Transverse colon (tissue), 4 donors: ENCODE results near the gene SLC24A3. TPM values are rescaled to one million over a fixed set of nuclear protein-coding genes. Genes with fewer than 3 reads are reported as not detected.

ENCODE experiments used
- DNase-seq: peaks from one replicate; pipeline ENCODE4 v3.0.0-alpha.2; 2019
- H3K27ac ChIP-seq, 4 donors: fragments of 200-600 bp; sonication (generic); 2 replicates each; pipeline ENCODE4 v1.5.1; 2016 to 2018; ENCODE audit warnings: inconsistent platforms in 4 of 4
- H3K27me3 ChIP-seq: fragments of 200-600 bp; sonication (generic); 2 replicates; pipeline ENCODE4 v1.5.1; 2017; ENCODE audit warnings: inconsistent platforms
- H3K36me3 ChIP-seq, 4 donors: fragments of 200-600 bp; sonication (generic); 2 replicates each; pipeline ENCODE4 v1.5.1; 2017 to 2019; ENCODE audit warnings: inconsistent platforms in 4 of 4
- H3K4me1 ChIP-seq, 4 donors: fragments of 200-600 bp; sonication (generic); 2 replicates each; pipeline ENCODE4 v1.5.1; 2017 to 2020; ENCODE audit warnings: inconsistent platforms in 4 of 4
- H3K4me3 ChIP-seq, 4 donors: fragments of 200-600 bp; sonication (generic); 1 replicate in 1 of 4; 2 replicates in 3 of 4; pipeline versions ENCODE4 v1.5.1 to v1.6.1; 2017 to 2019; ENCODE audit warnings: inconsistent platforms in 4 of 4
- H3K9me3 ChIP-seq, 2 donors: fragments of 200-600 bp; sonication (generic); 2 replicates each; pipeline ENCODE4 v1.5.1; 2017 to 2019; ENCODE audit warnings: inconsistent platforms in 2 of 2
- EP300 ChIP-seq: sonication (generic); formaldehyde crosslinking; IDR thresholded peaks from one replicate; pipeline ENCODE4 v1.6.1; 2017; ENCODE audit warnings: antibody characterized with exemption, low read depth
- POLR2A ChIP-seq: fragments of 450-650 bp; IDR thresholded peaks from one replicate; pipeline ENCODE4 v1.6.1; 2016; ENCODE audit warnings: antibody characterized with exemption, mild to moderate bottlenecking, moderate library complexity
- POLR2AphosphoS5 ChIP-seq, 3 donors: sonication (generic); formaldehyde crosslinking; IDR thresholded peaks; one replicate each; pipeline ENCODE4 v1.6.1; 2016; ENCODE audit warnings: antibody characterized with exemption in 3 of 3
- WGBS, 2 donors: methylation state at CpG; one replicate each; pipeline ENCODE4 v1.1.5; 2018; ENCODE audit warnings: low coverage in 1 of 2; 5-methylcytosine and 5-hydroxymethylcytosine counted together
- in situ Hi-C, 4 donors: fragments of 200-750 bp; cut with MboI; loops; one replicate each; pipeline versions ENCODE4 v1.15.0 to v1.15.1; 2017; ENCODE audit warnings: low sequenced_read_pairs in 3 of 4, low pct_ligation_motif_present in 1 of 4, low pct_unique_long_range_greater_than_20kb in 1 of 4
- intact Hi-C: fragments of 100-400 bp; cut with DNase I; formaldehyde crosslinking; loops from one replicate; pipeline ENCODE4 v1.15.1; 2023; ENCODE audit warnings: low total_unique reads
- total RNA-seq, 4 donors: library from RNA; depleted of rRNA; stranded (reverse); fragments of >200 nt; gene quantifications; one replicate each; pipeline ENCODE4 v1.1.0, GENCODE V29; 2016
- TF ChIP-seq, protein P1 (sequence below), 5 experiments: fragments of 200-600 bp in 3 of 5; fragments of 450-650 bp in 2 of 5; sonication (generic) in 3 of 5; IDR thresholded peaks; 1 replicate in 2 of 5; 2 replicates in 3 of 5; pipeline ENCODE4 v1.5.1; 2016 to 2017; ENCODE audit warnings: antibody characterized with exemption in 5 of 5, inconsistent platforms in 3 of 5, mild to moderate bottlenecking in 2 of 5, moderate library complexity in 1 of 5

SLC24A3 gene
- total RNA-seq, 4 donors from 2014 or later, result 4.4 to 6.7 (median 4.6) TPM

DNA sequence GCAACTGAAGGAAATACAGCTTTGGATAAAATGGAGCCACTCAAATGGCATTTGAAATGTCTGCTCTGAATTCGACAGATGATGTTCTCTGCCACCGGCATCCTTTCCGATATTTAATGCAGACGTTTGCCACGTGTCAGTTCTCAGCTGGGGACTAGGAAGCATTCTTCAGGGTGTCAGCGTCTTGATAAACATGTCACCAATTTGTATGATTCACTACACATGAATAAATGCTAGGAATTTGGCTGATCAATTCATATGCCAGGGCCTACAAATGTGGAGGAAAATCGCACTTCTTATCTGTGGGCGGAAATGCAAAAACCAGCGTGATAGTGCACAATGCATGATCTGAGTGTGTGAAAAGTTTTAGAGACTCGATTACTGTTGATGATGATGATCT is 169.5 kb downstream of the SLC24A3 start:
- DNase-seq, result no peak
- H3K4me1 ChIP-seq, result peaks cover 0 to 5% (median 0%) of the 10 kb centered on the region in 4 donors
- no peaks in the 10 kb centered on the region for H3K27me3 ChIP-seq
- H3K9me3 ChIP-seq, result no peaks in the 10 kb centered on the region
- intact Hi-C loops, result no loop called here
- no peak overlapping the region for H3K4me3 ChIP-seq
- H3K36me3 ChIP-seq, result no peaks in the 10 kb centered on the region
- no peak overlapping the region for H3K27ac ChIP-seq
- in situ Hi-C loops, result no loop called here
- TF ChIP-seq EP300, result no peak
- no peak for TF ChIP-seq POLR2A
- TF ChIP-seq, protein P1, sequence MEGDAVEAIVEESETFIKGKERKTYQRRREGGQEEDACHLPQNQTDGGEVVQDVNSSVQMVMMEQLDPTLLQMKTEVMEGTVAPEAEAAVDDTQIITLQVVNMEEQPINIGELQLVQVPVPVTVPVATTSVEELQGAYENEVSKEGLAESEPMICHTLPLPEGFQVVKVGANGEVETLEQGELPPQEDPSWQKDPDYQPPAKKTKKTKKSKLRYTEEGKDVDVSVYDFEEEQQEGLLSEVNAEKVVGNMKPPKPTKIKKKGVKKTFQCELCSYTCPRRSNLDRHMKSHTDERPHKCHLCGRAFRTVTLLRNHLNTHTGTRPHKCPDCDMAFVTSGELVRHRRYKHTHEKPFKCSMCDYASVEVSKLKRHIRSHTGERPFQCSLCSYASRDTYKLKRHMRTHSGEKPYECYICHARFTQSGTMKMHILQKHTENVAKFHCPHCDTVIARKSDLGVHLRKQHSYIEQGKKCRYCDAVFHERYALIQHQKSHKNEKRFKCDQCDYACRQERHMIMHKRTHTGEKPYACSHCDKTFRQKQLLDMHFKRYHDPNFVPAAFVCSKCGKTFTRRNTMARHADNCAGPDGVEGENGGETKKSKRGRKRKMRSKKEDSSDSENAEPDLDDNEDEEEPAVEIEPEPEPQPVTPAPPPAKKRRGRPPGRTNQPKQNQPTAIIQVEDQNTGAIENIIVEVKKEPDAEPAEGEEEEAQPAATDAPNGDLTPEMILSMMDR (IDR thresholded peaks at IDR 0.05), result no peak
- no peak for TF ChIP-seq POLR2AphosphoS5 (IDR thresholded peaks at IDR 0.05)
- 72 to 91% methylated on average over 9 to 10 of the region's 10 CpGs for WGBS, 2 donors

DNA sequence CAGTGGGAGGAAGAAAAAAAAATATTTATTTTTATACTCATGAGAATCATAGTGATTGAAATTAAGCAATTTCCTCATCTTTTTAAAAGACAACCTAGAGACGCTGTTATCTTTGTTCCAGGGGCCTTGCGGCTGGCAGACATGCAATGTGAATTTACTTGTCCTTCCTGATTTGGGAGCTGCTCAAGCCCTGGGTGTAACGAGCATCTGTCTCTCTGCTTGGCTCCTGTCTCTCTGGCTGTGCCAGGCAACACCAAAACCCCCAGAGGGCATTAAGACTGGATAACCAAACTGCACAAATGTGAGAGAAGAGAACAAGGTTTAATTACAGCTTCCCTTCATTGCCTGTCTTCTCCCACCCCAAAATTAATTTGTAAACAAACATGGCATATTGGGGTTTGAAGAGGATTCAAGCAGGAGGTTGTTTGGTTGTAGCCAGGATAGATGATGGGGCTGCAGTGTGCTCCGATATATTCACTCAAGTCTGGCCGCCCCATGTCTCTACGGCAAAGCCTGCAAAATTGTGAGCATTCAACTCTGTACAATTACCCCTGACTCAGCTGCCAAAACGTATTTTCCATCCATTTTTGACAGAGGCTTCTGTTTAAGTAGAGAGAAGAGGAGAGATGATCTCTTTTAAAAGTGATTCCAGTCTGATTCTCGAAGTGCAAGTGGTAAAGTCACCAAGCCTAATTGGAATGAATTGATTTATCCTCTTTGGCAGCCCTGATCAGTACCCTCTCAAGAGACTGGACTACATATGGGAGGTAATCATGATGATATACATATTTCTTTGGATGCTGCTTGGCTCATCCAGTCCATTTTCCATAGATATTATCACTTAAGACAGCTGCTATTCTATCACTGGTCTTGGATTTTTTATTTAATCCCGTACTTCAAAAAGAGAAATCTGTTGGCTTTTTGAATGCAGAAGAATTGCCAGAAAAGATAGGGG is 170.2 kb downstream of the SLC24A3 start:
- Histone ChIP-seq H3K4me1 (peaks cover 0 to 5% (median 0%) of the 10 kb centered on the region in 4 donors), H3K4me3 (no peak overlapping the region), H3K27ac (no peak overlapping the region), H3K36me3 (no peaks in the 10 kb centered on the region), H3K9me3 (no peaks in the 10 kb centered on the region), H3K27me3 (no peaks in the 10 kb centered on the region)
- DNase-seq, result no peak
- 78 to 79% methylated on average over 8 to 9 of the region's 9 CpGs for WGBS, 2 donors
- TF ChIP-seq EP300 (no peak), POLR2A (no peak), POLR2AphosphoS5 (IDR thresholded peaks at IDR 0.05) (no peak)
- TF ChIP-seq, protein P1 (IDR thresholded peaks at IDR 0.05), result no peak
- intact Hi-C loops, result no loop called here
- in situ Hi-C loops, result no loop called here

DNA sequence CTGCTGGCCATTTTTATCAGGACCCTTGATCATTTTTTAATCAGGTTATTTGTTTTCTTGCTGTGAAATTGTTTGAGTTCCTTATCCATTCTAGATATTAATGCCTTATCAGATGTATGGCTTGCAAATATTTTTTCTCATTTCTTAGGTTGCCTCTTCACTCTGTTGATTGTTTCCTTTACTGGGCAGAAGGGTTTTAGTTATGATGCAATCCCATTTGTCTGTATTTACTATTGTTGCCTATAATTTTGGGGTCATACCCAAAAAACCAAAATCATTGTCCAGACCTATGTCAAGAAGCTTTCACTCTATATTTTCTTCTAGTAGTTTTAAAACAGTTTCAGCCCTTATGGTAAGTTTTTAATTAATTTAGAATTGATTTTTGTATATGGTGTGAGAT is 172.5 kb downstream of the SLC24A3 start:
- no peak for DNase-seq

DNA sequence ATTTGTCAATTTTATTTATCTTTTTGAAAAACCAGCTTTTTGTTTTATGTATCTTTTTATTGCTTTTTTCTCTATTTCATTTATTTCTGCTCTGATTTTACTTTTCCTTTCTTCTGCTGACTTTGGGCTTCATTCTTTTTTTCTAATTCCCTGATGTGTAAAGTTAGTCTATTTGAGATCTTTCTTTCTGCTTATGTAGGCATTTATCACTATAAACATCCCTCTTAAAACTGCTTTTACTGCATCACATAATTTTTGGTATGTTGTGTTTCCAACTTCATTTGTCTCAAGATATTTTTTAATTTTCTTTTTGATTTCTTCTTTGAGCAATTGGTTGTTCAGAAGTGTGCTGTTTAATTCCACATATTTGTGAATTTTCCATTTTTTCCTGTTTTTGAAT is 174.8 kb downstream of the SLC24A3 start:
- DNase-seq, result no peak
- Histone ChIP-seq H3K36me3 (no peaks in the 10 kb centered on the region), H3K4me1 (no peaks in the 10 kb centered on the region), H3K27me3 (no peaks in the 10 kb centered on the region), H3K9me3 (peaks cover 0 to 6% of the 10 kb centered on the region in 2 donors), H3K4me3 (no peak overlapping the region), H3K27ac (no peak overlapping the region)
- in situ Hi-C loops, result no loop called here
- intact Hi-C loops, result no loop called here
- TF ChIP-seq, protein P1 (IDR thresholded peaks at IDR 0.05), result no peak
- TF ChIP-seq POLR2AphosphoS5 (IDR thresholded peaks at IDR 0.05), result no peak
- no peak for TF ChIP-seq POLR2A
- TF ChIP-seq EP300, result no peak

More for the DNA sequence above, 172.5 kb downstream of the SLC24A3 start:
- H3K9me3 ChIP-seq, result peaks cover 0 to 6% of the 10 kb centered on the region in 2 donors
- no peaks in the 10 kb centered on the region for H3K4me1 ChIP-seq
- in situ Hi-C loops, result no loop called here
- no peaks in the 10 kb centered on the region for H3K27me3 ChIP-seq
- TF ChIP-seq POLR2AphosphoS5 (IDR thresholded peaks at IDR 0.05), result no peak
- TF ChIP-seq POLR2A, result no peak
- TF ChIP-seq EP300, result no peak
- TF ChIP-seq, protein P1 (IDR thresholded peaks at IDR 0.05), result no peak
- H3K27ac ChIP-seq, result no peak overlapping the region
- no peak overlapping the region for H3K4me3 ChIP-seq
- intact Hi-C loops, result no loop called here
- H3K36me3 ChIP-seq, result no peaks in the 10 kb centered on the region
